IMR-90 (cell line): ENCODE results near the gene COX7A1. TPM values are rescaled to one million over a fixed set of nuclear protein-coding genes. Genes with fewer than 3 reads are reported as not detected.

ENCODE experiments used
- ATAC-seq: fragments of 200-7000 bp; cut with Tn5 transposase; 2 replicates; pipeline ENCODE4 v1.9.1; 2020; ENCODE audit warnings: low read depth, mild to moderate bottlenecking, moderate library complexity
- BruUV-seq: library from RNA; stranded (reverse); fragments of 400-500 nt; replicated peaks from 2 replicates; lab custom pipeline; 2021; lab: Mats Ljungman, UMichigan
- CTCF ChIA-PET: fragments of 300-600 bp; formaldehyde crosslinking; extraction: SDS; loops from one replicate; lab custom pipeline; 2021; ENCODE audit warnings: antibody characterized with exemption; lab: Yijun Ruan, JAX
- POLR2A ChIA-PET: fragments of 300-600 bp; sonication (Branson Sonifier 250); formaldehyde crosslinking; loops from one replicate; lab custom pipeline; 2022; ENCODE audit warnings: antibody characterized with exemption; ENCODE audit not compliant: unreplicated experiment; lab: Charles Lee
- DNase-seq: peaks from one replicate; pipeline ENCODE4 v3.0.0; 2013
- H2AFZ ChIP-seq: replicated peaks from 2 replicates; pipeline ENCODE3; 2013; ENCODE audit warnings: low read length, mild to moderate bottlenecking; ENCODE audit not compliant: poor library complexity
- H2AK5ac ChIP-seq: 2 replicates; pipeline ENCODE4 v1.6.1; 2013; ENCODE audit warnings: low read depth, low read length, inconsistent platforms
- H2AK9ac ChIP-seq: replicated peaks from 2 replicates; pipeline ENCODE3; 2013; ENCODE audit warnings: mild to moderate bottlenecking, low read depth, low read length, moderate library complexity; ENCODE audit not compliant: poor library complexity
- H2BK120ac ChIP-seq: 2 replicates; pipeline ENCODE4 v1.6.1; 2013; ENCODE audit warnings: low read depth, low read length, inconsistent platforms
- H2BK15ac ChIP-seq: 3 replicates; pipeline ENCODE4 v1.6.1; 2013; ENCODE audit warnings: low read depth, low read length, inconsistent platforms
- H2BK20ac ChIP-seq: 2 replicates; pipeline ENCODE4 v1.6.1; 2013; ENCODE audit warnings: low read depth, mild to moderate bottlenecking, inconsistent platforms, low read length, moderate library complexity
- H2BK5ac ChIP-seq: 2 replicates; pipeline ENCODE4 v1.6.1; 2013; ENCODE audit warnings: mild to moderate bottlenecking, low read depth, low read length, inconsistent platforms; ENCODE audit not compliant: poor library complexity, severe bottlenecking
- H3K14ac ChIP-seq: replicated peaks from 2 replicates; pipeline ENCODE4 v1.6.1; 2013; ENCODE audit warnings: low read depth, low read length, inconsistent platforms
- H3K18ac ChIP-seq: 2 replicates; pipeline ENCODE4 v1.6.1; 2013; ENCODE audit warnings: low read depth, low read length, control low read depth
- H3K23ac ChIP-seq: 2 replicates; pipeline ENCODE4 v1.6.1; 2013; ENCODE audit warnings: low read depth, low read length, inconsistent platforms
- H3K27ac ChIP-seq: 2 replicates; pipeline ENCODE4 v1.5.1; 2013; ENCODE audit warnings: mild to moderate bottlenecking, control low read depth, low read length; ENCODE audit not compliant: insufficient read depth
- H3K27me3 ChIP-seq: 2 replicates; pipeline ENCODE4 v1.6.1; 2013; ENCODE audit warnings: low read length; ENCODE audit not compliant: control insufficient read depth, insufficient read depth
- H3K36me3 ChIP-seq: 2 replicates; pipeline ENCODE4 v1.6.1; 2013; ENCODE audit warnings: low read length, mixed read lengths; ENCODE audit not compliant: control insufficient read depth, insufficient read depth
- H3K4ac ChIP-seq: 2 replicates; pipeline ENCODE4 v1.6.1; 2013; ENCODE audit warnings: low read depth, low read length, inconsistent platforms
- H3K4me1 ChIP-seq: 2 replicates; pipeline ENCODE4 v1.6.1; 2013; ENCODE audit warnings: low read length, mixed read lengths; ENCODE audit not compliant: control insufficient read depth, insufficient read depth
- H3K4me2 ChIP-seq: 2 replicates; pipeline ENCODE4 v1.6.1; 2013; ENCODE audit warnings: low read depth, mild to moderate bottlenecking, control low read depth, low read length, moderate library complexity
- H3K4me3 ChIP-seq: 2 replicates; pipeline ENCODE4 v1.5.1; 2013; ENCODE audit warnings: low read depth, mild to moderate bottlenecking, control low read depth, low read length, moderate library complexity; ENCODE audit not compliant: insufficient read depth
- H3K56ac ChIP-seq: 2 replicates; pipeline ENCODE4 v1.6.1; 2013; ENCODE audit warnings: low read length, inconsistent platforms; ENCODE audit not compliant: insufficient read depth; ENCODE audit errors: extremely low read depth
- H3K79me1 ChIP-seq, 2 experiments: 2 replicates each; pipeline ENCODE4 v1.6.1; 2013; ENCODE audit warnings: low read length in 2 of 2, inconsistent platforms in 1 of 2, low read depth in 1 of 2
- H3K9ac ChIP-seq: 2 replicates; pipeline ENCODE4 v1.6.1; 2013; ENCODE audit warnings: low read depth, low read length, control low read depth
- H3K9me1 ChIP-seq: 2 replicates; pipeline ENCODE4 v1.6.1; 2013; ENCODE audit warnings: low read length, inconsistent platforms; ENCODE audit not compliant: insufficient read depth
- H3K9me3 ChIP-seq: 2 replicates; pipeline ENCODE4 v1.6.1; 2013; ENCODE audit warnings: low read length; ENCODE audit not compliant: control insufficient read depth, insufficient read depth
- H4K20me1 ChIP-seq: 2 replicates; pipeline ENCODE4 v1.6.1; 2013; ENCODE audit warnings: low read length, inconsistent platforms; ENCODE audit not compliant: insufficient read depth
- H4K5ac ChIP-seq: 2 replicates; pipeline ENCODE4 v1.6.1; 2013; ENCODE audit warnings: mild to moderate bottlenecking, low read depth, low read length, control low read depth
- H4K8ac ChIP-seq, 2 experiments: 2 replicates each; pipeline ENCODE4 v1.6.1; 2013; ENCODE audit warnings: low read depth in 2 of 2, low read length in 2 of 2, control low read depth in 1 of 2, inconsistent platforms in 1 of 2
- H4K91ac ChIP-seq: 2 replicates; pipeline ENCODE4 v1.6.1; 2013; ENCODE audit warnings: low read depth, low read length, inconsistent platforms; ENCODE audit not compliant: insufficient read depth
- BHLHE40 ChIP-seq: fragments of 150-350 bp; IDR thresholded peaks from 2 replicates; pipeline ENCODE4 v1.6.1; 2016; ENCODE audit warnings: mild to moderate bottlenecking, low read depth, low read length
- CEBPB ChIP-seq: IDR thresholded peaks from 2 replicates; pipeline ENCODE4 v1.6.1; 2012; ENCODE audit warnings: low read depth, low read length, improper control_type of control experiment
- CHD1 ChIP-seq: IDR thresholded peaks from 2 replicates; pipeline ENCODE4 v1.6.1; 2012; ENCODE audit warnings: low read depth, low read length, improper control_type of control experiment
- CTCF ChIP-seq: conservative IDR thresholded peaks from 2 replicates; pipeline ENCODE4 v1.5.1; 2012; ENCODE audit warnings: mild to moderate bottlenecking, low read depth, low read length, improper control_type of control experiment
- MAFK ChIP-seq: IDR thresholded peaks from 2 replicates; pipeline ENCODE4 v1.6.1; 2012; ENCODE audit warnings: low read depth, low read length, improper control_type of control experiment
- MAZ ChIP-seq: IDR thresholded peaks from 2 replicates; pipeline ENCODE4 v1.6.1; 2012; ENCODE audit warnings: low read depth, mild to moderate bottlenecking, low read length, improper control_type of control experiment, moderate library complexity, borderline replicate concordance
- MXI1 ChIP-seq: IDR thresholded peaks from 2 replicates; pipeline ENCODE4 v1.6.1; 2012; ENCODE audit warnings: low read depth, mild to moderate bottlenecking, low read length, moderate library complexity, borderline replicate concordance
- RAD21 ChIP-seq: IDR thresholded peaks from 2 replicates; pipeline ENCODE4 v1.6.1; 2012; ENCODE audit warnings: low read length, improper control_type of control experiment
- RFX5 ChIP-seq: IDR thresholded peaks from 2 replicates; pipeline ENCODE4 v1.8.0; 2012; ENCODE audit warnings: low read depth, mild to moderate bottlenecking, low read length, moderate library complexity
- SMC3 ChIP-seq: fragments of 150-350 bp; IDR thresholded peaks from 2 replicates; pipeline ENCODE4 v1.6.1; 2016; ENCODE audit warnings: low read depth, mild to moderate bottlenecking, antibody characterized with exemption, low read length, moderate library complexity
- WGBS, 2 experiments: methylation state at CpG; one replicate each; pipeline versions ENCODE4 v1.1.5 to v1.1.7; 2013; ENCODE audit warnings: missing lambda C conversion rate in 2 of 2; ENCODE audit not compliant: insufficient read length in 1 of 2; ENCODE audit errors: extremely low coverage in 2 of 2; 5-methylcytosine and 5-hydroxymethylcytosine counted together
- dilution Hi-C: fragments of 300-500 bp; cut with HindIII; formaldehyde crosslinking; loops from one replicate; pipeline ENCODE4 v1.14.3; 2018; ENCODE audit warnings: low sequenced_read_pairs; ENCODE audit not compliant: unreplicated experiment
- in situ Hi-C: fragments of 300-500 bp; cut with MboI; formaldehyde crosslinking; loops from 3 replicates; pipeline ENCODE4 v1.14.3; 2019; ENCODE audit warnings: low sequenced_read_pairs, inconsistent platforms, mixed read lengths
- intact Hi-C: fragments of 100-400 bp; cut with micrococcal nuclease; formaldehyde crosslinking; loops from 2 replicates; pipeline ENCODE4 v1.10.0; 2022
- polyA plus RNA-seq, 3 experiments: library from polyadenylated mRNA; depleted of rRNA; stranded (reverse); fragments of >200 nt; gene quantifications; 2 replicates each; pipeline ENCODE4 v1.2.3, GENCODE V29; 2012; ENCODE audit warnings: low replicate concordance in 1 of 3
- total RNA-seq: library from RNA; depleted of rRNA; stranded (reverse); fragments of >200 nt; gene quantifications from 2 replicates; pipeline ENCODE4 v1.2.3, GENCODE V29; 2012

COX7A1 gene
- total and polyA plus RNA-seq, 2 of the 4 experiments (the other 2 are of a cell fraction) = 0.54 to 6.9 TPM

GRCh38 chr19:36106441-36106840 lies 45.8 kb downstream of the COX7A1 start:
- Histone ChIP-seq H3K56ac (no peak overlapping the region), H2AK9ac (peak overlapping the region; percentile 26), H2BK20ac (no peak overlapping the region), H3K23ac (no peak overlapping the region), H3K18ac (no peak overlapping the region), H3K4ac (no peak overlapping the region), H3K4me3 (no peak overlapping the region), H2BK15ac (no peak overlapping the region), H3K4me2 (no peak overlapping the region), H3K36me3 (peaks cover 11% of the 10 kb centered on the region), H3K9me3 (no peaks in the 10 kb centered on the region), H3K79me1 (peaks cover 0 to 3% of the 10 kb centered on the region in 2 experiments; a peak in 1 of 4 replicates), H3K4me1 (no peaks in the 10 kb centered on the region), H3K9me1 (no peaks in the 10 kb centered on the region), H4K91ac (no peak overlapping the region), H2AK5ac (no peak overlapping the region), H2BK5ac (no peak overlapping the region), H4K20me1 (no peaks in the 10 kb centered on the region), H2BK120ac (no peak overlapping the region), H3K27ac (no peak overlapping the region), H3K9ac (no peak overlapping the region), H3K27me3 (no peaks in the 10 kb centered on the region), H4K8ac (no peak overlapping the region), H3K14ac (no peak overlapping the region), H4K5ac (no peak overlapping the region), H2AFZ (no peak overlapping the region)
- intact Hi-C loops (no loop called here), dilution Hi-C loops (no loop called here), in situ Hi-C loops (no loop called here)
- BruUV-seq = no TSS peak
- ChIA-PET CTCF (interaction anchor here (1.5 kb wide), 1 partner anchor 22 kb away, joined by 4 read pairs; no protein-coding TSS in a partner anchor), POLR2A (interaction anchor here (0.5 kb wide), 1 partner anchor 53 kb away, joined by 9 read pairs; no protein-coding TSS in a partner anchor)
- ATAC-seq (no peak), DNase-seq (no peak)
- 100% methylated on average over 2 of the region's 6 CpGs; no CpG with 5 or more reads in 1 of the 2 experiments for WGBS, 2 experiments
- TF ChIP-seq CTCF (no peak), MXI1 (no peak), CEBPB (no peak), MAFK (no peak), RFX5 (no peak), CHD1 (no peak), SMC3 (no peak), RAD21 (no peak), MAZ (no peak), BHLHE40 (no peak)
